Smooth muscle cell of the brain vasculature (primary cell): ENCODE measurements around the gene ARHGEF12.
A peak's percentile ranks its signal among the peaks of the same experiment; 100 is the strongest.

Experiments used
- DNase-seq: peaks from one replicate; pipeline ENCODE4 v3.0.0-alpha.2; 2012; ENCODE audit warnings: low read depth, low spot score

The ARHGEF12 gene

DNA sequence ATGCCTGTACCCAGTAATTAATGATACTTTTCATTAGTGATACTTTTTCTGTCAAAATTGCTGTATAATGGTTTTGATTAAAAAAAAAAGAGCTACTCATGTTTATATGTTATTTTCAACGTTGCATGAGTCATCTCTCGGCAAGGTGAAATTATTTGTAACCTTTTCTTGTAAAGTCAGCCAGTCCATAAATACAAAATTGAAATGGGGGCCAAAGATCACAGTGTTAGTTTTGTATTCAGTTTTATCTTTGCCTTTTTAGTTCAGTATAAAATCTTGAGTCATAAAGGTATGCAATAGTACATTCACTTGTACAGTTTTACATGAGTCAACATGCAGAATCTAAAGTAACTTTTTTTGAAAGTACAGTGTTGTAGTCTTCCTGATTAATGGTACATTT lies 4.3 kb downstream of the ARHGEF12 start:
- DNase-seq, result no peak

DNA sequence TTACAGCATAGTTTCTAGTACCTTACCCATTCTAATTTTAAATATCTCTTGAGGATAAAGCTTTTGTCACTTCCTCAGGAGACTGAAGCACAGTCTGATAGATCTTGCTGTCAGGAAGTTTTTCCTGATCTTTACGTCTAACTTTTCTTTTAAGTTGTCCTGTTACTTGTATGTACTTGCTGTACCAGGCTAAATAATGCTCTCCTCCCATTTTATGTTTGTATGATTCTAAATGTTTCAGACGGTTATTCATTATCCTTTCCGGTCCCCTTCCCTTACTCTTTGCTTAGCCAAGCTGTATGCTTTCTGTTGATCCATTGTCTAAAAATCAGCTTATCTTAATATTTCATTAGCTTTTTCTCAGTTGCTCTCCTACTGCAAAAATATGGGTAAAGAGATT lies 6.0 kb downstream of the ARHGEF12 start:
- DNase-seq, result no peak

DNA sequence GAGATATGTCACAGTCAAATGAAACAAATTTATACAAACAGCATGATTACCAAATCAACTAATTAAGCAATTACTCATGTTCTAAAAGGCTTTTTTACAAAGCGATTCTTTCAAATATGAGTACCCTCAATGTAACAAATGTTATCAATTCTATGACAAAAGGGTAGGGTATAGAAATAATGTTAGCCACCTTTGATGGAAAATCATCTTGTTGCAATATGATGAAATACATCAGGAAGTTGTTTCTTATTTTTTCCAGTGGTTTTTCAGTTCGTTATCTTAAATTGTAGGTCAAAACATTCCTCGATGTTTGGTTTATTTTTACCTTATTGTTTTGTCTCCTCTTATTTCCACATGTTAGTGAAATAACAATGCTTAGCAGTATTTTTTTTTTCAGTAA lies 6.5 kb downstream of the ARHGEF12 start:
- no peak for DNase-seq

DNA sequence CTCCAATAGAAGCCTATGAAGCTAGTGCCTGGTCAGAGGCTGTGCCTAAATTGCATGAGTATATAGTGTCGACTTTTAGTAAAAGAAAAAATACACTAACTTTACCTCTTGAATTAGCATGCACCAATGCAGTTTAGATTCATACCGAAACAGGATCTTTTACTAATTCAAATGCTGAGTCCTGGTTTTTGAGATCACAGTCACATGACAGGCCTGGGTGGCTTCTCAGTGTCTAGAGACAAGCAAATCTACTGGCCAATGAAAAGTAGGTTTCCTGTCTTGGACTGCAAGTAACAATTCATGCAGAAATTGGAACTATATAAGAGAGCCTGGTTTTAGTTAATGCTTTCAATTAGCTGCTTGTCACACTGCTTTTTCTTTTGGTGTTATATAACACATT lies 7.2 kb downstream of the ARHGEF12 start:
- DNase-seq, result no peak

DNA sequence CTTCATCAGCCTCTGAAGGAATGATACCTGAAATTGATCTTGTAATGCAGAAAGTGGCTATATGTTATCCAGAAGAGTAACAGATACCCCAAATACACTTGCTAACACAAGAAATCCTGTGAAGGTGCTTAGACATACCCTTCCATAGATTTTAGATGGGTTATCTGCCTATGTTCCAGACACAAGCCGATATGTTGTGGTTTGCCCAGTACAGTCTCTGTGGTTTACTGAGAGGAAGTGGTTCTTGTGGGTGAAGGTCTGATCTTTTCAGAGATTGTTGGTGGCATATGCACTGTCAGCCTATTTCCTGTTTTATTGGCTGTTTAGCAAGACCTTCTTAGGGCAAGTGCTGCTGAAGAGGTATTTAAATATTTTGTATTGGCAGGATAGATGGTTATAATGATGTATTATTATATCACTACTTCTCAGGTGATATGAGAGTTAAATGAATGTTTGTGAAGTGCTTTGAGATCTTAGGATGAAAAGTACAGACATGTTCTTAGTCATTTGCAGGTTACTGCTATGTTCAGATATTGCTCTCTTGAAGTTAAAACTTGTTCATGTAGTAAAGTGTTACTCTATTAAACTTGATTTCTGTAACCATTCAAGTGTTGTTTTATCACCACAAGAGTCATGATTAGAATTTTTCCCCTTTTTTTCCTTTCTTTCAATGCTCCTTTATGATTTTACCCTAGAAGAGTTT lies 8.2 kb downstream of the ARHGEF12 start:
- DNase-seq, result no peak

DNA sequence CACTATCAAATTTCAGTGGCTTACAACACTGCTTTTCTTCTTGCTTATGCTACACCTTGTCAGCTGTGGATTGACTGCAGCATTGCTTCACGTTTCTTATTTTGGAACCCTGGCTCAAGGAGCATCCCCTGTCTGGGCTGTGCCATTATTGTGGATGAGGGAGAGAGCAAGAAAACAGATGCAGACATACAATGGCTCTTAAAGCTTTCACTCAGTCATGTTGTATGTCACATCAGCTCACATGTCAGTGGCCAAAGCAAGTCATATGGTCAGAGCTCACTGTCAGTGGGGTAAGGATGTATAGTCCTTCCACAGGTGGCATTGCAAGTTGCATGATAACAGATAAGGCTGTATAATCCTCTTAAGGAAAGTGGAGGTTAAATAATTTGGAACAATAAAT lies 10.0 kb downstream of the ARHGEF12 start:
- DNase-seq, result no peak

DNA sequence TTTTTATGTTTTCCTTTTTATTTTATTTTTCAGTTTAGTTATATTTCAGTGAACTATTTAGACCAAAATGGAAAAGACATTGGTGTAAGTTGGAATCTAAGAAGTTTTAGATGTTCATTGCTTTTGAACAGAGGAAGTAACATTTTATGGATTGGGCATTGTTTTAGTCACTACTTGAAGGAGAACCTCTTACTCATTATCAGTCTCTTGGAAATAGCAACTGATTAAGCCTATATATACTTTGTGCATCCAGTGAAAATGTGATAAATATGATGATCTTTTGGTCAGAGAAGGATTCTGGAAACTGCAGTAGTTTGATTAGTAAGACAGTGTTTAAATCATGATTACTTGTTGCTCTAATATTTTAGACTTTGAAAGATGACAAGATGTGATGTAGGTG lies 14.4 kb downstream of the ARHGEF12 start:
- no peak for DNase-seq

DNA sequence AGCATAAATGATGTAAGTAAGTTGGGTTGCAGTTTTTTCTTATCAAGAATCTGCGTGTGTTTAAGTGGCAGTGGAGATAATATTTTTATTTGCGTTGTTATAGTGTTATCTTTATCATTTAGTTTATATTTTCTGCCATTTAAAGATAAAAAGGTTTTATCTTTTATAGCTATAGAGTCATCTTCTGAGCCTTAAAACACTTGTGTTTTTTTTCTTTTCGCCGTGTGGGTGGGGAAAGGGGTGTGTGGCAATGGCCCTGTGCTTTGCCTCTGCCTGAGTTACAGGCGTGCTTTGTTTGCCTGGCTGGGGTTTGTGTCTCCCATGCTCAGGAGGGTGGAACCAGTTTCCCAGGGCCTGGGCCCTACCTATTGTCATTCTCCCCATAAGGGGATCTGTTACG lies 16.2 kb downstream of the ARHGEF12 start:
- DNase-seq, result no peak

DNA sequence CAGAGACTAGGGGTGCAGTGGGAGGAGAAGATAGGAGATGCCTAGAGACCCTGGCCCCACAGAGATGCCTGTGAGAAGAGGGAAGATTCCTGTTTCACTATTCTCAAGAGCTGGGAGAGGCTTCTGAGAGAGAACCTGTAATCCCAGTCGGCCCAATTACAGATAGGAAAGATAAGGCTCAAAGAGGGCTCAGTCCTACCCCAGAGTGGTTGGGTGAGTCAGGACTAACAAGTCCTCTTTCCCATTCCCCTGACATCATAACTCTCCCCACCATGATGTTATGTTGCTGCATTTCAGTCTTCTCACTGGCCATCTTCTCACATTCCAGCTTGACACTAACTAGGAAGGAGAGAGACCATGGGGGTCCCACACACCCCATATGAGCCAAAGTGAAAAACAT lies 17.9 kb downstream of the ARHGEF12 start:
- no peak for DNase-seq

DNA sequence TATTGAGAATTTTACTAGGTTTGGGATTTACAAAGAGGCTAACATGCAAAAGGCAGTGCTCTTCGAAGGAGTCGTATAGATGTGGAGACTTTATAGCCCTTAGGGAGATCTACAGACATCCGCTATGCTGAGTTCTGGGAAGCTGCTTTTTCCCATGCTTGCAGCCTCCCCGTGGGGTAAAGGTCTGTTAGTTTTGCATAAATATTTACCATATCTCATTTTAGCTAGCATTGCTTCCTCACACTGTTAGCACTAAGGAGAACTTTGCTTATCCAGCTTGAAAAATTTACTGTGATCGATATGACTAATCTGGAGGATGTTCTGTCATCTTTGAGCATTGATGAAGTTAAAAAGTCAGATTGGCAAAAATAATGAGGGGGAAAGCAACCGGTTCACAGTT lies 18.6 kb downstream of the ARHGEF12 start:
- DNase-seq, result no peak

DNA sequence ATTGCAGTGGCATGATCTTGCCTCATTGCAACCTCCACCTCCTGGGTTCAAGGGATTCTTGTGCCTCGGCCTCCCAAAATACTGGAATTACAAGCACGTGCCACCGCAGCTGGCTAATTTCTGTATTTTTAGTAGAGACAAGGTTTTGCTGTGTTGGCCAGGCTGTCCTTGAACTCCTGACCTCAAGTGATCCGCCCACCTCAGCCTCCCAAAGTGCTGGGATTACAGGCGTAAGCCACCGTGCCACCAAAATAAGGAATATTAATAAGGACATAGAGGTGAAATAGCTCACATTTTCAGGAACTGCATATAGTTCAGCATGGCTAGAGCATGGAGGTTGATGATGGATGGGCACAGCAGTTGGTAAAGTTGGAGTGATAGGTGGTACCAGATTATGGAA lies 21.4 kb downstream of the ARHGEF12 start:
- DNase-seq, result no peak

DNA sequence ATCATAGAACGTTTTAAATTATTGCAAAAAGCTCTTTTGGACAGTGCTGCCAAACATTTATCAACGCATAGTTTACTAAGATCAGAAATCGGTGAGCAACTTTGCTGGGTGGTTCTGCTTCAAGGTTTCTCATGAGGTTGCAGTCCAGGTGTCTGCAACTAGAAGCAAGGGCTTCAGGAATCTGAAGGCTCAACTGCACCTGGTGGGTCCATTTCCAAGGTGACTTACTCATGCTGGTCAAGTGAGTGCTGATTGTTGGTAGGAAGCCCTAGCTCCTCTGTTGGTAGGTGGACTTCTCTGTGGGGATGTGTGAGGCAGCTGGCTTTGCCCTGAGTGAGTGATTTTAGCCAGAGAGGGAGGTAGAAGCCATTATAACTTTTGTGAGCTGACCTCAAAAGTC lies 22.5 kb downstream of the ARHGEF12 start:
- DNase-seq, result no peak

DNA sequence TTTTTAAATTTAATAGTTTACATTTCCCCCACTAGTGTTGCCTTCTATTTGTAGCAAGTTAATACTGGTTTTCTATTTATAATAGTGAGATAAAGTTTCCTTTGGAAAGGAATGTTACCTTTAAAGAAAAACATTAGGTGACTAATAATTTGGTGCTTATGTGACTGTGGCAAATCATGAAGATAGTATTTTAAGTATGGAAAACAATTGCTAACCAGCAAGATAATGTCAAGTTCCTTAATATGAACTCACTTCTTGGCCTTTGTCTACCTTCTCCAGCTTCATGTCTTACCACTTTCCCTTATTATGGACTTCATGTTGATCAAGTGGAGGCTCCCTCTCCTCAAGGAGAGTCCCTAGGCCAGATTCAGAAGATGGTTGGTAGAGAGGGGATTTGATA lies 27.2 kb downstream of the ARHGEF12 start:
- no peak for DNase-seq

DNA sequence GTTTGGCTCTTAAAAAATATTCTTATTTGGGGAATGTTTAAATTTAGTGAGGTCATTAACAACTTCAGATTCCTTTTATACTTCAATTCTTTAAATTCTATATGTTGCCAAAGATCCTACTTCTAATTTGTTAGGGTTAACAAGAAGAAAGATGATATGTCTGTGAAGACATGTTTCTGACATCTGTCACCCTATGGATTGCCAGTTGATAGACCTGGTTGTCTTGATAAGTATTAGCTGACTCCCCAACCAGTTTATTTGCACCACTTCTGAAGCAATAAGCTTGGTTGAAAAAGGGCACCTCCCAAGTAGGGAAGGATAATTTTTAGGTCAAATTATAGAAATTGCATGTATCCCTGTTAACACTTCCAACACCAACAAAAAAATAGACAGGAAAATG lies 29.3 kb downstream of the ARHGEF12 start:
- DNase-seq, result no peak

DNA sequence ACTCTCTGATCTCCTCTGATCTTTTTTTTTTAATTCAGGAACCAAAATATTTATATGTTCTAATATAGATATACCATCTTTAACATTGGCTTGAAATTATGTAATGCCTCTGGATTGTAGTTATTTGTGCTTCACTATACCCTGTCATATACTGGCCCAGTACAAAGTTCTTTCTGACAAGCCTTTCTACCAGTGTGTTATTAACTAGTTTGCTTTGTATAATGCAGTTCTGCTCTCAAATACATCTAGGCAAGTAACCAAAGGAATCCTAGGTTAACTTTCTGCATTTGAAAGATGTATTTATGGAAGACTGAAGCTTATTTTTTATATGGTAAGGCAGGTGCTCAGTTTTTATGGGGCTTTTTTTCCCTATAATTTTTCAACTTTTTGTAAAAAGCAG lies 36.1 kb downstream of the ARHGEF12 start:
- no peak for DNase-seq

DNA sequence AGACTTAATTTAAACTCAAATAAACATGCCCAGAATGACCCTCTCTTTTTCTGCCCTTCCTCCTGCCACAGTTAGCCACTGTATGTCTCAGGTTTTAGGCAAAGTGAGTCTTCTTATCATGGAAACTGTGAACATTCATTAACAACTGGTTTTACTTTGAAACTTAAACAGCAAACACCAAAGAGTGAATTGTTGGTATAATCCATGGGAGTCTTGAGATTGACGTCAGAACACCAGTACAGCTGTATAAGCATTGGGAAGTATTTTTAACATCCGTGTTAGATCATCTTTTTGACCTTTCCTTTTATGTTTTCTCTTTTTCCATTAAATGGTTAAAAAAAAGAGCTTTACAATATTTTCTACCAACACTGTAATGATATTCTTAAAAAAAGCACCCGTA lies 38.9 kb downstream of the ARHGEF12 start:
- DNase-seq, result peak; percentile 79

DNA sequence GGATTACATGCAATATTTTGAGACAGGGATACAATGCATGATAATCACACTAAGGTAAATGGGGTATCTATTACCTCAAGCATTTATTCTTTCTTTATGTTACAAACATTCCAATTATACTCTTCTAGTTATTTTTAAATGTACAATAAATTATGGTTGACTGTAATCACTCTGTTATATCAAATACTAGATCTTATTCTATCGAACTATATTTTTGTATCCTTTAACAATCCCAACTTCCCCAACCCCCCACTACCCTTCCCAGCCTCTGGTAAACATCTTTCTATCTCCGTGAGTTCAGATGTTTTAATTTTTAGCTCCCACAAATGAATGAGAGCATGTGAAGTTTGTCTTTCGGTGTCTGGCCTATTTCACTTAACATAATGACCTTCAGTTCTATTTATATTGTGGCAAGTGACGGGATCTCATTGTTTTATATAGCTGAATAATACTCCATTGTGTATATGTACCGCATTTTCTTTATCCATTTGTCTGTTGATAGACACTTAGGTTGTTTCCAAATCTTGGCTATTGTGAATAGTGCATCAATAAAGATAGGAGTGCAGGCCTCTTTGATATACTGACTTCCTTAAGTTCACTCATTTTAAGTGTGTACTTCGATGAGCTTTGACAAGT lies 40.5 kb downstream of the ARHGEF12 start:
- no peak for DNase-seq

DNA sequence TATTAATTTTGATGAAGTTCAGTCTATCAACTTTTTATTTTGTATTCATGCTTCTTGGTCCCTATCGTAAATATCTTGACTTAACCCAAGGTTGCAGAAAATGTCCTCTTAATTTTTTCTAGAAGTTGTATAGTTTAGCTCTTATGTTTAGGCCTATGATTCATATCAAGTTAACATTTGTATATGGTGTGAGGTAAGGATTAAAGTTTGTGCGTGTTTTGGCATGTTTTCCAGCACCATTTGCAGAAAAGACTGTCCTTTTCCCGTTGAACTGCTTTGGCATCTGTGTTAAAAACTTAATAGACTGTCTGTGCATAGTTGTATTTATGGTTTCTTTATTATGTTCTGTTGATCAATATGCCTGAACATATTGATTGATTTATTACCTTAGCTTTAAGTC lies 42.3 kb downstream of the ARHGEF12 start:
- DNase-seq, result no peak

DNA sequence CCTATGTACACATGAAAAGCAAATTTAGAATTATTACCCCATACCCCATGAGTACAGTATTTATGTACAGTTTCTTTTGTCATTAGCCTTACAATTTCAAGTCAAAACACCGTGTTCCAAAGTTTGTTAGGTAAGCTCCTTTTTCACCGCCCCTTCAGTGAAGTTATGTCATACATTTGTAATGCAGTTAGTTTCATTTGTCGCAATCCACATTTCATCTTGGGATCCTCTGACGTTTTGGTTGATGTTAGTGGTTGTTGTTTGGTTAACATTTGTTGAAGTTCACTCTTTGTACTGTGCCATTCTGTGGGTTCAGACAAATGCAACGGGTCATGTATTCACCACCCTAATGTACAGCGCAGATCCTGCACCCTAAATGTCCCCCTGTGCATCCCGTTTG lies 45.2 kb downstream of the ARHGEF12 start:
- DNase-seq, result no peak

DNA sequence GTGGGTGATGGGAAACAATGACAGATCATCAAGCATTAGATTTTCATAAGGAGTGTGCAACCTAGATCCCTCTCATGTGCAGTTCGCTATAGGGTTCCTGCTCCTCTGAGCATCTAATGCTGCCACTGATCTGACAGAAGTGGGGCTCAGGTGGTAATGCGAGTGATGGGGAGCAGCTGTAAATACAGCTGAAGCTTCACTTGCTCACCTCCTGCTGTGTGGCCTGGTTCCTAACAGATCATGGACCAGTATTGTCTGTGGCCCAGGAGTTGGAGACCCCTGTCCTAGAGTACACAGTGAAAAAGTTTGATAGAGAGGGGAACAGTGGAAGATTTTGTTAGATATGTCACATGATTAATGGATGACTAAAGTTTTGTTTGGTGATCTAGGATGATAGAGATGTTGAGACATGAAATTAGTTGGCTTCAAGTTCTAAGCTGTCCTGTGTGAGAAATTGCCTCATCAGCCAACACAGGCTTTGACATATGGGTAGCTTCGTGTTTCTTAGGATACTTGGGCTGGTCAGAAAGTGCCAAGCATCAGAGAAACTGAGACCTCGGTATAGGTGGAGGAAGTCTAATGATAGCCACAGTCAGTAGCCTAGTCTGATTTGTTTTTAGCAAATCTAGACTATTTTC lies 47.4 kb downstream of the ARHGEF12 start:
- no peak for DNase-seq

DNA sequence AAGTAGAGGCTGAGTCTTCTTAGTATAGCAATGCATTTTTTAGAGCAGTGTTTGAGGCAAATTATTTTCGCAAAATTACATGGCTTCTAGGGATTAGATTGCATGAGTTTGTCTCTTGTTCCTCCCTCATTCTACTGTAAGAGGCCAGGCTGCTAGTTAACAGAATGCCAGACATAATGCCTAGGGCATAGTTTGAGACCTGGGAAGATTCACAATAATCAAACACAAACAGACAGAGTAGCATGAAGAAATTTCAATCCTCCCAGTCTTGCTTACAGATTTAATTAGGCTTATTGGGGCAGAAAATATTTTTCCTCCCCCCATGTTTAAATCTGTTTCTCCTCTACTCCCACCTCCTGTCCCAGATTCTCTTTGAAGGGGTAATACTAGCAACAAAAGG lies 48.3 kb downstream of the ARHGEF12 start:
- no peak for DNase-seq

DNA sequence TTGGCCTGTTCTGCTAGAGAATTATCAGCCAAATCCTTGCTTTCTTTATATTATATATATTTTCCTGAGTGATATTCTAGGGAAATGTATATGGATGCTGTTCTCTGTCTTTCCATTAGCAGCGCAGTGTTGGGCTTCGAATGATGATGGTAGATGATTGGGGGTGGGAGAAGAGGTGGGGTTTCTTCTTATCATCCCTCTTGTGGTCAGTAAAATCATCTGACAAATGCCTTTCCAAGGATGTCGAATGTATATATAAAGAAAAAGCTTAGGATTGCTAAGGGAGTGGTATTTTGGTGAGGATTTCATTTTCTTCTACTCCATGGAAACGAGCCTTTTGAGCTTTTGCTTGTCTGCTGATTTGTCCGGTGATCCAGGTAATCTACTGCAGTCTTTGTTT lies 48.9 kb downstream of the ARHGEF12 start:
- DNase-seq, result no peak

DNA sequence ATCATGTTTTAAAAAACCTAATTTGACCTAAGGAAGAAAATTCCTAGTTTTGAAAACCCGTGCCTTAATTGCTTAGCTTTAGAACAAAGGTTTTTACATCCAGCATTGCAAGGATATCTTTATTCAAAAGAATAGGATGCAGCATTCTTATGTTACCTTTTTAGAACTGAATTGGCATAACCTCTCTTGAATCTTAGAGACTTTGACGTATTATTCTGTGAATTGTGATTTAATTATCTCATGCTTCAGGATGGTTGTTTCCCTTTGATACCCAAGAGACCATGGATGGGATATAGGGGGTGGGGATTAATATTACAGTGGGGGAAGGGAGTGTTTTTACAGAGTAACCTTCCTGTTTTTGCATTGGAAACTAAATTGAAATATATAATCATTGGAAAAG lies 49.4 kb downstream of the ARHGEF12 start:
- DNase-seq, result no peak
